Fibroblast of pulmonary artery (primary cell): Measurements from ENCODE around the gene TOM1L2.

Experiments used
- DNase-seq: peaks from one replicate; pipeline ENCODE4 v3.0.0-alpha.2; 2010; ENCODE audit warnings: low read depth
- H3K4me3 ChIP-seq: replicated peaks from 2 replicates; pipeline ENCODE4 v1.5.1; 2011; ENCODE audit warnings: low read depth, mild to moderate bottlenecking, control low read depth, low read length, moderate library complexity
- CTCF ChIP-seq: IDR thresholded peaks from 2 replicates; pipeline ENCODE4 v1.5.1; 2011; ENCODE audit warnings: mild to moderate bottlenecking, control low read depth, low read length, inconsistent platforms; ENCODE audit errors: missing control alignments

Gene TOM1L2

DNA sequence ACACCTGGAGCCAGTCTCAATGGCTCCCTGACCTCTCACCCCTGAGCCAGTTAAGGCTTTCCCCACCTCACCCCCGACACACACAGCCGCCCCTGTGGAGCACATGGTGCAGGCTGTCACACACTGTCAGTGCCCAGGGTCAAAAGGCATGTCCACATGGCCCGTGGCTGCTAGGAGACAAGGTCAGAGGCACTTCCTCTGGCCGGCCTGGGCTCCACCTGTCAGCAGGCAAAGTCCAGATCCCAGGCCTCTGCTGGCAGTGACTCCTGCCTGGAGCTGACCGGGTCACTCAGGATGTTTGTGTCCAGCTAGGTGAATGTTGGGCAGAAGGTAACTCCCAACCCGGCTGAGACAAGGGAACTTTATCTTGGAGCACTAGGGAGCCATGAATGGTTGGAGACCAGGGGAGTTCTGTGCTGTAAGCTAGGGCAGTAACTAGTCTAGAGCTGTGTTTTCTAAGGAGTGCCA lies 141.4 kb downstream of the TOM1L2 start:
- DNase-seq = no peak
- TF ChIP-seq CTCF = no peak
- no peak overlapping the region for H3K4me3 ChIP-seq

DNA sequence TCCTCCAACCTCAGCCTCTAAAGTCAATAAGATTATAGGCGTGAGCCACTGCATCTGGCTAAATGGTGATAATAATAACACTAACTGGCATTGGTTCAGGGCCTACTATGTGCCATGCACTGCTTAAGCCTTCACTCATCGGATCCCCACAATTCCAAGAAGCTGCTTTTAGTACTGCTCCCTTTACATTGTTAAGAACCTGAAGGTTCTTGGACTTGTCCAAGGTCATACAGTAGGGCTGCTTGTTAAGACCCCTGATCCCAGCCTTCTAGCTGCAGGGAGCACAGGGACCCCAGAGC lies 142.0 kb downstream of the TOM1L2 start:
- H3K4me3 ChIP-seq = no peak overlapping the region
- no peak for DNase-seq
- TF ChIP-seq CTCF = no peak

GRCh38 chr17:17827826-17828621 lies 144.2 kb downstream of the TOM1L2 start:
- no peak overlapping the region for H3K4me3 ChIP-seq
- DNase-seq = no peak
- TF ChIP-seq CTCF = no peak

GRCh38 chr17:17826942-17827785 lies 145.0 kb downstream of the TOM1L2 start:
- no peak overlapping the region for H3K4me3 ChIP-seq
- no peak for DNase-seq
- no peak for TF ChIP-seq CTCF

- no peak for DNase-seq
- TF ChIP-seq CTCF = no peak
- no peak overlapping the region for H3K4me3 ChIP-seq
Measured at GRCh38 chr17:17826342-17826713, 145.9 kb downstream of the TOM1L2 start.

DNA sequence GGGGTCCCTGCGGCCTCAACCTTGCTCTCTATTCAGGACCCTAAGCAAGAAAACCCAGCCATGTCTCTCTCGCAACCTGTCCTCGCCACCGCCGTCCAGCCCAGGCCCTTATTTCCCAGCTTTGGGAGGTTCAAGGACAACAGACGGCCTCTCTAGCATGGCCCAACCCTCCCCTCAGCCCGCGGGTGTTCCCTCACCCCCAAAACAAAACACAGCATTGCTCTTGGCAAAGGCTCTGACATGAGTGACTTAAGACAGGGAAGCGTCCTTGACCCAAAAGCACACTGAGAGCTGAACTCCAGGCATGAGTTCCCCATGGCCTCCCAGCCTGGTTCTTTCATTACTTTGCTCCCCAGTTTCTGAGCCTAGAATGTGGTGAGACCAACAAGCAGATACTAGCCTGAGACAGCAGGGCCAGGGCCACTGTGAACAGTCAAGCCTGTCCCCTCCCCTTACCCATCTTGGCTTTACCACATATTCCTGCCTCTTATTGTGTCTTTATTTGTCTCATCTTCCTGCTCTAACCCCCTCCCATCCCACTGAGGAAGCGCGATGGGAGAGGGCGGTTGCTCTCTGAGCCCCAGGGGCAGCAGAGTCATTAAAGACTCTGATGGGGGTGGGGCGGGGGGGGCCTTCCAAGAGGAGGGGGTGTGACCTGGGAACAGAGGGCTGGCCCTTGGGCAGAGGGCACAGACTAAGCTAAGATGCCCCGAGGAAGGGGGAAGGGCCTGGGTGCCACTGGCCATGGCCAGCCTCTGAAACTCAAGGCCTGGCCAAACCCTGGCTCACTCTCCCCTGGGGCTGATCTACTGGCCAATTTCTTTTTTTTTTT lies 147.2 kb downstream of the TOM1L2 start:
- DNase-seq = no peak
- H3K4me3 ChIP-seq = no peak overlapping the region
- TF ChIP-seq CTCF = no peak
